Stimulated activated naive CD8-positive, alpha-beta T cell treated with anti-CD3 and anti-CD28 coated beads, Interleukin-15, Interleukin-2, amounts not matched to agents 100 ng/mL and 50 ng/mL, for 24 hours (primary cell): ENCODE measurements around the gene COL5A1.

ENCODE experiments used
- H3K27ac Mint-ChIP-seq: one replicate; pipeline ENCODE4 v1.8.0; 2021; ENCODE audit warnings: mild to moderate bottlenecking, mixed read lengths
- H3K27me3 Mint-ChIP-seq: one replicate; pipeline ENCODE4 v1.8.0; 2021; ENCODE audit warnings: mixed read lengths
- H3K36me3 Mint-ChIP-seq: one replicate; pipeline ENCODE4 v1.8.0; 2021; ENCODE audit warnings: low read depth, mixed read lengths
- H3K4me1 Mint-ChIP-seq: one replicate; pipeline ENCODE4 v1.8.0; 2021; ENCODE audit warnings: low read depth, mixed read lengths
- H3K4me3 Mint-ChIP-seq: one replicate; pipeline ENCODE4 v1.8.0; 2021; ENCODE audit warnings: mild to moderate bottlenecking, mixed read lengths
- H3K9me3 Mint-ChIP-seq: one replicate; pipeline ENCODE4 v1.8.0; 2021; ENCODE audit warnings: mixed read lengths

The COL5A1 gene

DNA sequence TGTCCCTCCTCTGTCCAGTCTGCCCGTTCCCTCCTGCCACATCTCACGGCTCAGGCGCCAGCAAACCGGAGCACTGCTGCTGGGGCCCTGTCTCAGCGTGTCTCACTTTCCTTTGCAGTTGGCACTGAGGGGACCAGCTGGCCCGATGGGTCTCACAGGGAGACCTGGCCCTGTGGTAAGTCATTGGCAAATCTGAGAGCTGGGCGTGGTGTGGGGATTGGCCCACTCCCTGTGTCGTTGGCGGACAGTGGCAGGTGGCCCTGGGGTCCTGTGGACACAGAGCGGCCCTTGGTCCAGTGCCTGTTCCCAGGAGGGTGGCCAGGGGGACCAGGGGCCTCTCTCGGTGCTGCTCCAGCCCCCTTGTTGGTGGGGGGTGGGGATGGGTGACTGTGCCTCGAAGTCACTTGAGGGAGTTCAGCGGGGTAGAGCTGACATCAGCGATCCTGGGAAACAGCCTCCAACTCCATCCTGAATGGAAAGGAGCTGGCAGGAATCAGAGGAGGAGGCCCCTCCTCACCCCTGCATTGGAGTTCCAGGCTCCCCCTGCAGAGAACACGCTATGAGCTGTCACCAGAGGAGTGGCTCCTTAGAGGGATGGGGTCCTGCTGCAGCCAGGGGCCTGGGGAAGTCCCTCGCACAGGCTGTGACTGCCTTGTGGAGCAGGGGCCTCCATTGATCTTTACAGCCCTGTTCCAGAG is 111.0 kb downstream of the COL5A1 start:
- Mint-ChIP-seq H3K4me3 (no peak overlapping the region), H3K36me3 (no peaks in the 10 kb centered on the region), H3K4me1 (no peaks in the 10 kb centered on the region), H3K27me3 (no peaks in the 10 kb centered on the region), H3K9me3 (no peaks in the 10 kb centered on the region), H3K27ac (no peak overlapping the region)

DNA sequence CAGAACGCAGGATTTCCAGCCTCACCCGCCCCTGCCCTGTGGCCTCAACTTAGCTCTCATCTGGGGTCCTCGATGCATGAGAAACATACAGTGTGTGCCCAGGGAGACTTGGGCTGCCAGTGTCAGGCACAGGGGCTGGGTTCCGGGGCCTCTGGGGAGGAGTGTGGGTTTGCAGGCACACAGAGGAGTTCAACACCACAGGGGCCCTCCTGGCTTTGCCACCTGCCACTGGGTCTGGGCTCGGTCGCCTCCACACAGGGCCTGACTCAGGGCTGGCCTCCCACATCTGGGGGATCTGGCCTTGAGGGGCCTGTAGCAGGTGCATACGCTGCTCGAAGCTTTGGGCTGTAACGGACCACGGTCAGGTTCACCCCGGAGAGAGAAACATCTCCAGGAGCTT is 111.6 kb downstream of the COL5A1 start:
- Mint-ChIP-seq H3K4me1 (no peaks in the 10 kb centered on the region), H3K9me3 (no peaks in the 10 kb centered on the region), H3K27me3 (no peaks in the 10 kb centered on the region), H3K4me3 (no peak overlapping the region), H3K36me3 (no peaks in the 10 kb centered on the region), H3K27ac (no peak overlapping the region)

GRCh38 chr9:134755221-134755907 is 113.8 kb downstream of the COL5A1 start:
- H3K27ac Mint-ChIP-seq = no peak overlapping the region
- no peaks in the 10 kb centered on the region for H3K27me3 Mint-ChIP-seq
- no peaks in the 10 kb centered on the region for H3K9me3 Mint-ChIP-seq
- H3K4me3 Mint-ChIP-seq = no peak overlapping the region
- H3K4me1 Mint-ChIP-seq = no peaks in the 10 kb centered on the region
- H3K36me3 Mint-ChIP-seq = no peaks in the 10 kb centered on the region

DNA sequence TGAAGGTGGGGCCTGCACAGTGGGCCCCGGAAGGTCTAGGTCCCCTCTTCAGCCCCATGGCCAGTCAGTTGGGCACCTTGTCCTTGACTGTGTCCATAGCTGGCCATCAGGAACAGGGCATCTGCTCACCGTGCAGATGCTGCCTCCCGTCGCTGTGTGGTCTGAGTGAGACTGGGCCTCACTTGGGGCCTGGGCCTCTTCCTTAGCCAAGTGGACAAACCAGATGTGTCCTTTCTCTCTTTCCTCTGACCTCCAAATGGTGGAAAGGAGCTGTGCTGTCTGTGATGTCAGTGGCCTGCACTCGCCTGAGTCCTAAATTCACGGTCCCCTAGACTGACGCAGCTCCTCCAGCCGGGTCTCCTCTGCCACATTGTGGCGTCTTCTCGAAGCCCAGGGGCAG is 114.5 kb downstream of the COL5A1 start:
- Mint-ChIP-seq H3K4me1 (no peaks in the 10 kb centered on the region), H3K27ac (no peak overlapping the region), H3K27me3 (no peaks in the 10 kb centered on the region), H3K4me3 (no peak overlapping the region), H3K9me3 (peaks cover 4% of the 10 kb centered on the region), H3K36me3 (no peaks in the 10 kb centered on the region)

GRCh38 chr9:134757216-134757975 is 115.8 kb downstream of the COL5A1 start:
- Mint-ChIP-seq H3K27ac (no peak overlapping the region), H3K27me3 (no peaks in the 10 kb centered on the region), H3K36me3 (no peaks in the 10 kb centered on the region), H3K9me3 (peaks cover 4% of the 10 kb centered on the region), H3K4me3 (no peak overlapping the region), H3K4me1 (no peaks in the 10 kb centered on the region)

GRCh38 chr9:134758949-134759607 is 117.5 kb downstream of the COL5A1 start:
- H3K9me3 Mint-ChIP-seq = peaks cover 4% of the 10 kb centered on the region
- no peaks in the 10 kb centered on the region for H3K4me1 Mint-ChIP-seq
- H3K4me3 Mint-ChIP-seq = no peak overlapping the region
- no peak overlapping the region for H3K27ac Mint-ChIP-seq
- H3K36me3 Mint-ChIP-seq = no peaks in the 10 kb centered on the region
- no peaks in the 10 kb centered on the region for H3K27me3 Mint-ChIP-seq

- Mint-ChIP-seq H3K27ac (no peak overlapping the region), H3K4me1 (no peaks in the 10 kb centered on the region), H3K4me3 (no peak overlapping the region), H3K27me3 (no peaks in the 10 kb centered on the region), H3K9me3 (peaks cover 4% of the 10 kb centered on the region), H3K36me3 (no peaks in the 10 kb centered on the region)
Measured at GRCh38 chr9:134759913-134760312, 118.3 kb downstream of the COL5A1 start.

DNA sequence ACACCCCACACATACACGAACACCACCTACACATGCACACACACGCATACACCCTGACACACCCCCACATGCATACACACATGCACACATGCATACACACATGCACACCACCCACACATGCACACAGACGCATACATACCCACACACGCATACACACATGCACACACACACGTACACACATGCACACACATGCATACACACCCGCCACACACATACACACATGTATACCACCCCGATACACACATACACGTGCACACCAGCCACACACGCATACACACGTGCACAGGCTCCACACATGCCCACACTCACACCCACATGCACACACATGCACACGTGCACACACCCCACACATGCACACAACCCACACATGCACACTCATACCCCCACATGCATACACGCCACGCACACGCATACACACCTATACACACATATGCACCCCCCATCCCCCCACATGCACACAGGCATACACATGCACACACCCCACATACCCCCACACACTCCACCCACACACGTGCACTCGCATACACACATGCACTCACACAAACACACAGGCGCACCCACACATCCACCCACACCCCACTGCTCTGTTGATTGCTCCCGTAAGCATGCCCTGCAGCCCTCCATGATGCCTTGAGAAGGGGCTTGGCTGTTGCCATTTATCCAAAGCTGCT is 119.3 kb downstream of the COL5A1 start:
- no peaks in the 10 kb centered on the region for H3K27me3 Mint-ChIP-seq
- H3K4me1 Mint-ChIP-seq = no peaks in the 10 kb centered on the region
- peak overlapping the region; percentile 31 for H3K27ac Mint-ChIP-seq
- H3K4me3 Mint-ChIP-seq = no peak overlapping the region
- no peaks in the 10 kb centered on the region for H3K36me3 Mint-ChIP-seq
- peaks cover 4% of the 10 kb centered on the region for H3K9me3 Mint-ChIP-seq

DNA sequence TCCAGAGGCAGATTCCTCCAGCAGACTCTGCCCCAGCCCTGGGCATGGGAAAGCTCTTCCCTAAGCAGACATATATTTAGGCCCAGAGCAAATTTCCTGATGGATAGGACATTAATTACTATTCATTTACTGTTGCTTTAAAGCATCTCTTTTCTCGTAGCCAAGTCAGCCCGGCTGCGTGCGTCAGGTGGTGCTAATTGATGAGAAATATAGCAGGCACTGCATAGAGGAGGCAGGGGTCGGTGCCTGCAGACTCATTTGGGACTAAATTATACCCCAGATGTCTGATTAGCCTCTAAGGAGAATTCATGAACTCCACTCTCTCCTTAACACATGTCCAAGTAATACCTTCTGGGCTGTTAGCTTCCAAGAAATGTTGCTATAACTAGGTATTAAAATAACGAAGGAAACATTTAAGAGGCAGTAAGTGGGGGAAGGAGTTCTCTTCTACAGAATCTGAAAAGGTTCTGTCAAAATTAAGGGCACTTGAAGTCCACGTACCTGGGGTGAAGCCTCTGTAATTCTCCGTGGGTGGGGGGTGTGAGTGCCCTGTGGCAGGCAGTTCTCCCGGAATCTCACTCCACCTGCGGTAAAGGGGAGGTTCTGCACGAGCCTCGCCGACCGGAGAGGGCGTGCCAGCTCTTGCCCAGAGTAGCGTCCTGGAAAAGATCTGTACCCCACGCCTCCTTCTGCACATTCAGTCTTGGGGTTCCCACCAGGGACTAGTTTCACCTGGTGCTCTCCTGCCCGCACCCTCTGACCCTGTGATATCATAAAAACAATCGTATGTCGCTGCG is 123.1 kb downstream of the COL5A1 start:
- peaks cover 3% of the 10 kb centered on the region for H3K27me3 Mint-ChIP-seq
- H3K4me3 Mint-ChIP-seq = no peak overlapping the region
- peaks cover 7% of the 10 kb centered on the region for H3K4me1 Mint-ChIP-seq
- H3K27ac Mint-ChIP-seq = peak overlapping the region; percentile 11
- peaks cover 4% of the 10 kb centered on the region for H3K9me3 Mint-ChIP-seq
- H3K36me3 Mint-ChIP-seq = no peaks in the 10 kb centered on the region

DNA sequence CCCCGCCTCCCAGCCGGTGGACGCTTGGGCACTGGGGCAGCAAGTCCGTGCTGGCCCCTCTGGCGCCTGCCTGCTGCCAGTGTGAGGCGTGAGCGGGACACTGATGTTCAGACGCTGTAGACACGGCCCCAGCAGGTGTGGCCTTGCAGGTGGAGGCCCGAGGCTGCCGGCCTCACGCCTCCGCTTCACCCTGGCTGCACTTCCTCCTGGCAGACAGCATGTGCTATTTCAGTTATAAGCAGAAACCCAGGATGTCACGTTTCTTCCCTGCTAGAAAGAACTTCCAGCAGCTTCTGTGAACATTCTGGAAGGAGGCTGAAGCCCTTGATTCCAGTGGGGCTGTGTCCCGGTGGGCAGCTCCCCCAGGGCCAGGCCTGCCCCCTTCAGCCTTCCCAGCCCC is 124.2 kb downstream of the COL5A1 start:
- peaks cover 7% of the 10 kb centered on the region for H3K4me1 Mint-ChIP-seq
- H3K9me3 Mint-ChIP-seq = peaks cover 2% of the 10 kb centered on the region
- H3K4me3 Mint-ChIP-seq = no peak overlapping the region
- H3K27me3 Mint-ChIP-seq = peaks cover 3% of the 10 kb centered on the region
- H3K27ac Mint-ChIP-seq = no peak overlapping the region
- H3K36me3 Mint-ChIP-seq = no peaks in the 10 kb centered on the region

GRCh38 chr9:134766587-134766986 is 125.0 kb downstream of the COL5A1 start:
- no peak overlapping the region for H3K4me3 Mint-ChIP-seq
- peaks cover 3% of the 10 kb centered on the region for H3K27me3 Mint-ChIP-seq
- H3K36me3 Mint-ChIP-seq = no peaks in the 10 kb centered on the region
- H3K9me3 Mint-ChIP-seq = no peaks in the 10 kb centered on the region
- peaks cover 10% of the 10 kb centered on the region for H3K4me1 Mint-ChIP-seq
- H3K27ac Mint-ChIP-seq = no peak overlapping the region

DNA sequence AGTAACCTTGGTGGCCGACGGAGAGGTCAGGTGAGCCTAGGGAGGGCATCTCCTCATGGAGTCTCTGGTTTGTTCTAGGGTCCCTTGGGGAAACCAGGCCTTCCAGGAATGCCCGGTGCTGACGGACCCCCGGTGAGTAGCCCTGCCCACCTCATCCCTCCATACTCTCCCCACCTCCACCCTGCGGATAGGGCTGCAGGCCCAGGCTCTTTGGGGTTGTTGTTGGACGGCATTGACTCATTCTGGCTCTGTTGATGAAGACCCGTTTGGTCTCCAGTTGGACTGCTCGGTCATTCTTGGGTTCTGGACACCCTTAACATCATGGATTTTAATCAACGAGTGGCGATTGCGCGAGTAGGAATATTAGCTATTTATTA is 126.7 kb downstream of the COL5A1 start:
- no peak overlapping the region for H3K4me3 Mint-ChIP-seq
- no peaks in the 10 kb centered on the region for H3K9me3 Mint-ChIP-seq
- H3K27me3 Mint-ChIP-seq = peaks cover 3% of the 10 kb centered on the region
- peaks cover 12% of the 10 kb centered on the region for H3K4me1 Mint-ChIP-seq
- no peak overlapping the region for H3K27ac Mint-ChIP-seq
- no peaks in the 10 kb centered on the region for H3K36me3 Mint-ChIP-seq

DNA sequence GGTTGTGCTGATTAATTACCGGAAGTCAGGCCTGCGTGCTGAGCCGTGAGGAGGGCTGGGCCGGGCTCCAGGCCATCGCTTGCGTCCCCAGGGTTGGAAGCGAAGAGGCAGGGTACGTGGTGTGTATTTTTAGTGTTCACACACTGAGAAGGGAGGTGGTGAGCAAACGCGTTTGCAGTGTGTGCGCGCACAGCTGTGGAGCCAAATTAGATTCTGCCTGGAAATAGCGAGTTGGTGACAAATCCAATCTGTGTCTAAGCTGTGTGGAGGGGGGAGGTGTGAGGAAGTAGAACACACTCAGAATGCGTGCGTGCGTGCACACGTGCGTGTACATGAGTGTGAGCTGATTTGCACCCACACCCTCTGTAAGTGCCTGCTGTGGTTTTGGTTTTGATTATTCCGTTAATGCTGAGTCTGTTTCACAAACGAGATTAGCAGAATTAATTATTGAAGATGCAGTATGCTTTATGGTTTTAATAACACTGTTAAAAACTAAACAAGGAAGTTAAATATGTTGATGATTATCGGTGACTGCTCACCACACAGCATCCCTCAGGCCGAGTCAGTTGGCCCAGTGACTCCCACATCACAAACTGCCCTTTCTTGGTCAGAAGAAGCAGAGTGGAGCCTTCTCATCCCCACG is 127.2 kb downstream of the COL5A1 start:
- Mint-ChIP-seq H3K4me3 (no peak overlapping the region), H3K4me1 (peaks cover 12% of the 10 kb centered on the region), H3K27ac (no peak overlapping the region), H3K27me3 (peaks cover 3% of the 10 kb centered on the region), H3K36me3 (no peaks in the 10 kb centered on the region), H3K9me3 (no peaks in the 10 kb centered on the region)
